Endometrial microvascular endothelial cells (primary cell): ENCODE results near the gene TPSD1. TPM values are rescaled to one million over a fixed set of nuclear protein-coding genes. Genes with fewer than 3 reads are reported as not detected.
"Not testable (repeated sequence)": the region's sequence is repeated elsewhere in the genome, so short reads cannot be mapped to it uniquely, and the experiment has no call there.

Experiments used
- in situ Hi-C: cut with HindIII; loops from 2 replicates; pipeline ENCODE4 v1.10.0; 2017; ENCODE audit warnings: low sequenced_read_pairs, low pct_unique_long_range_greater_than_20kb; ENCODE audit errors: inconsistent ontology term
- total RNA-seq: library from RNA; depleted of rRNA; stranded (reverse); fragments of >200 nt; gene quantifications from one replicate; pipeline ENCODE4 v1.2.3, GENCODE V29; 2015; ENCODE audit errors: inconsistent ontology term

The TPSD1 gene
- total RNA-seq, 1 donor from 2014 or later: not detected

GRCh38 chr16:1220098-1220728, 35.7 kb upstream of the TPSD1 start:
- in situ Hi-C loops: no loop called here

GRCh38 chr16:1220841-1221627, 34.8 kb upstream of the TPSD1 start:
- in situ Hi-C loops: no loop called here

GRCh38 chr16:1221628-1222552, 34.0 kb upstream of the TPSD1 start:
- in situ Hi-C loops: no loop called here

- in situ Hi-C loops: no loop called here
Measured at GRCh38 chr16:1222553-1223354, 33.1 kb upstream of the TPSD1 start.

GRCh38 chr16:1223355-1224214, 32.3 kb upstream of the TPSD1 start:
- in situ Hi-C loops: no loop called here

- in situ Hi-C loops: no loop called here
Measured at GRCh38 chr16:1224558-1224957, 31.3 kb upstream of the TPSD1 start.

GRCh38 chr16:1225051-1225451, 30.8 kb upstream of the TPSD1 start, which contains the start of gene TPSG1:
Gene TPSG1 (minus strand): TSS chr16:1225268. CDS start chr16:1225252, 16 bp downstream.
- in situ Hi-C loops: no loop called here

GRCh38 chr16:1225728-1226311, 30.0 kb upstream of the TPSD1 start:
- in situ Hi-C loops: not testable (repeated sequence)

GRCh38 chr16:1226692-1227091, 29.2 kb upstream of the TPSD1 start:
- in situ Hi-C loops: not testable (repeated sequence)

GRCh38 chr16:1228227-1228626, 27.6 kb upstream of the TPSD1 start:
- in situ Hi-C loops: not testable (repeated sequence)

- in situ Hi-C loops: not testable (repeated sequence)
Measured at GRCh38 chr16:1229476-1229875, 26.4 kb upstream of the TPSD1 start.

- in situ Hi-C loops: not testable (repeated sequence)
Measured at GRCh38 chr16:1230084-1230470, 25.8 kb upstream of the TPSD1 start, which contains the start of gene TPSB2. Gene TPSB2 (minus strand): TSS chr16:1230184. CDS start chr16:1229951, 233 bp downstream.

GRCh38 chr16:1230471-1231212, 25.2 kb upstream of the TPSD1 start:
- in situ Hi-C loops: not testable (repeated sequence)

GRCh38 chr16:1231301-1231700, 24.6 kb upstream of the TPSD1 start:
- in situ Hi-C loops: not testable (repeated sequence)

- in situ Hi-C loops: not testable (repeated sequence)
Measured at GRCh38 chr16:1232049-1232748, 23.7 kb upstream of the TPSD1 start.

- in situ Hi-C loops: not testable (repeated sequence)
Measured at GRCh38 chr16:1236659-1237058, 19.2 kb upstream of the TPSD1 start.
